ENCODE measurements around the gene DEFB123.

Gene DEFB123

DNA sequence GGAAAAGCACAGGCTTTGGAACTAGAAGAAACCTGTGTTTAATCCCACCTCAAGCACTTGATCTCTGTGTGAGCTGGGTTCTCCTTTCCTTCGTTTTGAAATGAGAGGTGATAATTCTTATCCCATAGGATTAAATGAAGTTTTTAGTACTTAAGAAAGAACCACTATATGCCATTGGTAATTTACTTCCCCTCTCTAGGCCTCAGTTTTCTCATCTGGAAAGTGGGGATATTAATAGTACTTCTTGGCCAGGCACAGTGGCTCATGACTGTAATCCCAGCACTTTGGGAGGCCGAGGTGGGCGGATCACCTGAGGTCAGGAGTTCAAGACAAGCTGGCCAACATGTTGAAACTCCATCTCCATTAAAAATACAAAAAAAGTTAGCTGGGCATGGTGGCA is 48.7 kb downstream of the DEFB123 start:
- Histone ChIP-seq H3K27ac (ENCODE audit: low read depth, low read length) (no peak overlapping the region), H3K9me3 (ENCODE audit: insufficient read depth, low read length) (no peaks in the 10 kb centered on the region), H3K79me2 (ENCODE audit: insufficient read depth, low read length) (no peaks in the 10 kb centered on the region), H3F3A (ENCODE audit: insufficient read depth) (no peaks in the 10 kb centered on the region), H3K27me3 (ENCODE audit: low read length) (no peaks in the 10 kb centered on the region), H4K20me1 (ENCODE audit: low read depth, low read length) (no peaks in the 10 kb centered on the region), H3K36me3 (ENCODE audit: low read length) (no peaks in the 10 kb centered on the region), H3K9ac (ENCODE audit: low read length) (no peak overlapping the region), H3K4me2 (ENCODE audit: low read depth, low read length, poor library complexity, severe bottlenecking) (no peak overlapping the region), H2AFZ (ENCODE audit: low read depth, low read length, severe bottlenecking) (no peak overlapping the region), H3K9me2 (replicated peaks; ENCODE audit: insufficient read depth, low read length) (no peaks in the 10 kb centered on the region), H3K4me3 (ENCODE audit: insufficient read depth, low read length, poor library complexity, severe bottlenecking) (no peak overlapping the region)
- TF ChIP-seq, protein P1, sequence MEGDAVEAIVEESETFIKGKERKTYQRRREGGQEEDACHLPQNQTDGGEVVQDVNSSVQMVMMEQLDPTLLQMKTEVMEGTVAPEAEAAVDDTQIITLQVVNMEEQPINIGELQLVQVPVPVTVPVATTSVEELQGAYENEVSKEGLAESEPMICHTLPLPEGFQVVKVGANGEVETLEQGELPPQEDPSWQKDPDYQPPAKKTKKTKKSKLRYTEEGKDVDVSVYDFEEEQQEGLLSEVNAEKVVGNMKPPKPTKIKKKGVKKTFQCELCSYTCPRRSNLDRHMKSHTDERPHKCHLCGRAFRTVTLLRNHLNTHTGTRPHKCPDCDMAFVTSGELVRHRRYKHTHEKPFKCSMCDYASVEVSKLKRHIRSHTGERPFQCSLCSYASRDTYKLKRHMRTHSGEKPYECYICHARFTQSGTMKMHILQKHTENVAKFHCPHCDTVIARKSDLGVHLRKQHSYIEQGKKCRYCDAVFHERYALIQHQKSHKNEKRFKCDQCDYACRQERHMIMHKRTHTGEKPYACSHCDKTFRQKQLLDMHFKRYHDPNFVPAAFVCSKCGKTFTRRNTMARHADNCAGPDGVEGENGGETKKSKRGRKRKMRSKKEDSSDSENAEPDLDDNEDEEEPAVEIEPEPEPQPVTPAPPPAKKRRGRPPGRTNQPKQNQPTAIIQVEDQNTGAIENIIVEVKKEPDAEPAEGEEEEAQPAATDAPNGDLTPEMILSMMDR (IDR thresholded peaks at IDR 0.05; ENCODE audit: insufficient read depth, low read length, poor library complexity, severe bottlenecking): no peak
- no peak for TF ChIP-seq EZH2phosphoT487 (conservative IDR thresholded peaks at IDR 0.05; ENCODE audit: low read length)

- TF ChIP-seq, protein P1 (IDR thresholded peaks at IDR 0.05; ENCODE audit: insufficient read depth, low read length, poor library complexity, severe bottlenecking): no peak
- TF ChIP-seq EZH2phosphoT487 (conservative IDR thresholded peaks at IDR 0.05; ENCODE audit: low read length): no peak
Observed at GRCh38 chr20:31490752-31491151, 50.3 kb downstream of the DEFB123 start.

DNA sequence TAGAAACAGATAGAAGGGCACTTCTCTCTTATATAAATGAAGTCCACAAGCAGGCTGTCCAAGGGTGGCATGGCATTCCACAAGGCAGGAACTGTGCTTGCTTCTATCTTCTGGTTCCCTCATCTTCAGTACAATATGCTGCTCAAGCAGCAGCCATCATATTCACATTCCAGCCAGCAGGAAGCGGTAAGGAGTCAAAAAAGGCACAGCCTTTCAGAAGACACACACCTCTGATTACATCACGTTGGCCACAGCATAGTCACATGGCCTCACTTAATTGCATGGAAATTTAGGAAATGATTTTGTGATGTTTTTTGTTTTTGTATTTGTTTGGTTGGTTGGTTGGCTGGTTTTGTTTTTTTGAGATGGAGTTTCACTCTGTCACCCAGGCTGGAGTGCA is 53.7 kb downstream of the DEFB123 start:
- Histone ChIP-seq H3K4me3 (ENCODE audit: insufficient read depth, low read length, poor library complexity, severe bottlenecking) (no peak overlapping the region), H3K27ac (ENCODE audit: low read depth, low read length) (no peak overlapping the region), H3K9me3 (ENCODE audit: insufficient read depth, low read length) (no peaks in the 10 kb centered on the region), H3K9ac (ENCODE audit: low read length) (no peak overlapping the region), H2AFZ (ENCODE audit: low read depth, low read length, severe bottlenecking) (no peak overlapping the region), H3K4me2 (ENCODE audit: low read depth, low read length, poor library complexity, severe bottlenecking) (no peak overlapping the region), H3K79me2 (ENCODE audit: insufficient read depth, low read length) (no peaks in the 10 kb centered on the region), H3K27me3 (ENCODE audit: low read length) (no peaks in the 10 kb centered on the region), H4K20me1 (ENCODE audit: low read depth, low read length) (no peaks in the 10 kb centered on the region), H3K36me3 (ENCODE audit: low read length) (no peaks in the 10 kb centered on the region), H3F3A (ENCODE audit: insufficient read depth) (no peaks in the 10 kb centered on the region), H3K9me2 (replicated peaks; ENCODE audit: insufficient read depth, low read length) (no peaks in the 10 kb centered on the region)
- TF ChIP-seq, protein P1 (IDR thresholded peaks at IDR 0.05; ENCODE audit: insufficient read depth, low read length, poor library complexity, severe bottlenecking): no peak
- no peak for TF ChIP-seq EZH2phosphoT487 (conservative IDR thresholded peaks at IDR 0.05; ENCODE audit: low read length)

More at GRCh38 chr20:31490752-31491151, 50.3 kb downstream of the DEFB123 start:
- Histone ChIP-seq H3K9ac (ENCODE audit: low read length) (no peak overlapping the region), H3K79me2 (ENCODE audit: insufficient read depth, low read length) (no peaks in the 10 kb centered on the region), H3K27ac (ENCODE audit: low read depth, low read length) (no peak overlapping the region), H3K9me2 (replicated peaks; ENCODE audit: insufficient read depth, low read length) (no peaks in the 10 kb centered on the region), H2AFZ (ENCODE audit: low read depth, low read length, severe bottlenecking) (no peak overlapping the region), H3K4me2 (ENCODE audit: low read depth, low read length, poor library complexity, severe bottlenecking) (no peak overlapping the region), H3K27me3 (ENCODE audit: low read length) (no peaks in the 10 kb centered on the region), H3F3A (ENCODE audit: insufficient read depth) (no peaks in the 10 kb centered on the region), H3K36me3 (ENCODE audit: low read length) (no peaks in the 10 kb centered on the region), H4K20me1 (ENCODE audit: low read depth, low read length) (no peaks in the 10 kb centered on the region), H3K9me3 (ENCODE audit: insufficient read depth, low read length) (no peaks in the 10 kb centered on the region), H3K4me3 (ENCODE audit: insufficient read depth, low read length, poor library complexity, severe bottlenecking) (no peak overlapping the region)
